ENCODE data around the gene PTPRD.

GRCh38 chr9:8781458-8781857, 1831.3 kb downstream of the PTPRD start:
- TF ChIP-seq CTCF (IDR thresholded peaks at IDR 0.05; ENCODE audit: low read depth, low read length, poor library complexity, severe bottlenecking) (no peak), EZH2phosphoT487 (IDR thresholded peaks at IDR 0.05; ENCODE audit: borderline replicate concordance, low read length) (no peak)

Data from DOHH2 (cell line).